GM19468 (cell line): ENCODE data around the gene OTUB1.
"Not testable (repeated sequence)": the region's sequence is repeated elsewhere in the genome, so short reads cannot be mapped to it uniquely, and the experiment has no call there.

Experiments used
- ATAC-seq: cut with Tn5 transposase; IDR thresholded peaks from one replicate; pipeline ENCODE4 v1.9.1; 2021; ENCODE audit warnings: mild to moderate bottlenecking, moderate library complexity, moderate number of reproducible peaks; ENCODE audit not compliant: unreplicated experiment; ENCODE audit errors: extremely low read depth

Gene OTUB1, protein sequence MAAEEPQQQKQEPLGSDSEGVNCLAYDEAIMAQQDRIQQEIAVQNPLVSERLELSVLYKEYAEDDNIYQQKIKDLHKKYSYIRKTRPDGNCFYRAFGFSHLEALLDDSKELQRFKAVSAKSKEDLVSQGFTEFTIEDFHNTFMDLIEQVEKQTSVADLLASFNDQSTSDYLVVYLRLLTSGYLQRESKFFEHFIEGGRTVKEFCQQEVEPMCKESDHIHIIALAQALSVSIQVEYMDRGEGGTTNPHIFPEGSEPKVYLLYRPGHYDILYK

DNA sequence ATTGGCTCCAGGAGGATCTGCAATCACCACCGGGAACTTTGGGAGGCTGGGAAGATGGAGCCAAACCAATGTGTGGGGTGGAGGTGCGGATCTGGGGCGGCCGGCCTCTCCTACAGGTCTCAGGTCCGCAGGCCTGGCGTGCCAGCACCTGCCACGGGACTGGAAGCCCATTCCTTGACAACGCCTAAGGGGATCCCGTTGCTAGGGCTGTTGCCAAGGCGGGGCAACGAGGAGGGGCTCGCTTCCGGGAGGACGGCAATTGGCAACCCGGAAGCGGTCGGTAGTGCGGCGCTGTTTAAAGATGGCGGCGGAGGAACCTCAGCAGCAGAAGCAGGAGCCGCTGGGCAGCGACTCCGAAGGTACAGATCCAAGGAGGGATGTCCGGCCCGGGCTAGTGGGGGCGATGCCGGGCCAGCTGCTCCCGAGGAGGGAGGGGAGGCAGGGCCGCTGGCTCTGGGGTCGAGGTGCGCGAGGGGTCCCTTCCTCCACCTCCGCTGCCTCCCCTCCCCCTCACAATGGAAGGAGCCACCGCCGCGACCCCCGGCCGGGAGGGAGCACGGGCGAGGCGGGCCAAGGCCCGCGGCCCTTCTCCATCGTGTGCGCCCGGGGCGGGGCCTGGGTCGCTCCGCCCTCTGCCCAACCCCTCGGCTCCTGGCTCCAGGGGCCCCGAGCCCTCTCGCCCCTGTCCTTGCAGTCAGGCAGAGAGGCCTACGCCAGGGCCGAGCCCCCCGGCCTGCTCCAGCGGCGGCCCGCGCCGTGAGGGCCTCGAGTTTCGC lies at the start of gene OTUB1:
TSS of gene OTUB1 (plus strand) at position 283 of the 776 bp plus-strand sequence. CDS start at position 302, 19 bp downstream.
- no peak for ATAC-seq

DNA sequence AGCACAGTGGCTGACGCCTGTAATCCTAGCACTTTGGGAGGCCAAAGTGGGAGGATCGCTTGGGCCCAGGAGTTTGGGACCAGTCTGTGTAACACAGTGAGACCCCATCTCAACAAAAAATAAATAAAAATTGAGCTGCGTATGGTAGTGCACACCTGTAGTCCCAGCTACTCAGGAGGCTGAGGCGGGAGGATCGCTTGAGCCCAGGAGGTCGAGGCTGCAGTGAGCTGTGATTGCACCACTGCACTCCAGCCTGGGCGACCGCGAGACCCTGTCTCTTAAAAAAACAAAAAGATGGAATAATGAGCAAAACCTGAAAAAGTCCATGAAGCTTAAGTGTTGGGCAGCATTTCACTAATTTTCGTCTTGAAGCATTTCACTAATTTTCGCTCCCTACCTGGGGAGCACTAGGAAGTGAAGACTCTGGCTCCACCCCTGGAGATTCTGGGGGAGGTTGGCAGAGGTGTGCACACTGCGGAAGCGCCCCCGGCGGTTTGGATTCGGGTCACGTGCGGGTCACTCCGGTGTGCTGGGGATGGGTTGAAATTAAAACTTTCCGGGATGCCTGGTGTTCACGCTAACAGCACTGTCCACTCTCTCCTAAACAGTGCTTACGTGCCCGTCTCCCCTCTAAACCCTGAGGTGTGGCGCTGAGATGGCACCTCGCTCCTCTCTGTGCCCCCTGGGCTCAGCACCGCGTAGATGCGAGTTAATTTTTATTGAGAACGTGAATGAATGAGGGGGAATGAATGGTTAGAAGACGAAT lies 48.3 kb upstream of the OTUB1 start:
- ATAC-seq: no peak

DNA sequence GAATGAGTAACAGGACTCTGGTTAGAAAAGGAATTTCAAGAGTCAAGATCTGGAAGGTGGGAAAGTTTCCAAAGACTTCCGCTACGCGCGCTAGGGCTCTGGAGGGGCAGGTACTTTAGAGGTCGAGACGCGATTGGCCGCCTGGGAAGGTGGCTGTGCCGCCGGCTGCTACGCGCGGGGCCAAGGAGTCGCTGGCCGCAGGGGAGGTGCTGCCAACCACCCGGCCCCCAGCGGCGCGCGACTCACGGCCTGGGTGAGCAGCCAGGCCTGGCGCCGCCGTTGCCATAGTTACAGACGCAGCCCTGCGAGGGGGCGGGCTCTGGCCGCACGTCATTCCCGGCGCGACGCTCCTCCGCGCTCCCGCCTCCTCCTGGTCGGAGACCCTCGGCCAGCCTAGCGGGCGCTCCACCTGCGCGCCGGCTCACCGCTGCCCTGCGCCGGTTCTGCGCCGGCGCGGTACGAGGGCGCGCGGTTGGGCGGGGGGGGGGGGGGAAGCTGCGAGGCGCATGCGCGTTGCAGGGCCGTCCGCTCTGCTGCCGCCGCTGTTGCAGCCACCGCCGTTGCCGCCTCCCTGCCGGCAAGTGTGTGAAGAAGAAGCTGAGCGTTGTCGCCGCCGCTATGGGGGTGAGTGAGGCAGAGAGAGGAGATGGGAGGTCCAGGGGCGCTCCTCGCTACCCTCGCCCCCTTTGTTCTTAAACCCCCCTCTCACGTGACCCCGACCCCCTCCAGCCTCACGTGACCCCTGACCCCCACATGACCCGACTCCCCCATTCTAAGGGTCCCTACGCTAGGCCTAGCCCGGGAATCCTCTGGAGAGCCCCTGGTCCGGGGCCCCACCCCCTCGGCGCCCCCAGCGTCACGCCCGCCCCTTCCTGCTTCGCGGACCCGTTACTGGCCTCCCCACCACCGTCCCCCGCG lies 47.5 kb upstream of the OTUB1 start, which contains the start of gene NAA40:
TSS of gene NAA40 (plus strand) at position 524 of the 918 bp plus-strand sequence. CDS start at position 619, 95 bp downstream.
- ATAC-seq: peak; percentile 82

DNA sequence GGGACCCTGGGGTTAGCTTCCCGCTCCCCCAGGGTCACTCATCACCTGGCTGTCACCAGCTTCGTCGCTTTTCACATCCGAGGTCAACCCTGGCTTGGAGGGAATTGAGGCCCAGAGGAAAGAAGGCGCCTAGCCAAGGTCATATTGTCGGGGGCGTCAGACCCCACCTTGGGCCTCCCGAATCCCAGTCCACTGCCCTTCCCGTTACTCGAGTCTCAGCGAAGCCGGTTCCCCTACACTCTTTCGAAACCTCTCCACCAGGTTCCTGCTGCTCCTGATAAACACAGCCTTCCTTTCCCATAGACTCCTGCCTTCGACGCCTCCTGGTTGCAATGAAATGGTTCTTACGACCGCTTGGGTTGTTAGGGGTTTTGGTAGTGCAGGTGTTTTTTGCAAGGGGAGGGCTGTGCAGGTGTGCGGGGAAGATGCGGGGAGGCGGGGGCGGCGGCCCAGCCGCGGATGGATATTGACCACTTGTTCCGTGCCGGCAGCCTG lies 46.8 kb upstream of the OTUB1 start:
- no peak for ATAC-seq

DNA sequence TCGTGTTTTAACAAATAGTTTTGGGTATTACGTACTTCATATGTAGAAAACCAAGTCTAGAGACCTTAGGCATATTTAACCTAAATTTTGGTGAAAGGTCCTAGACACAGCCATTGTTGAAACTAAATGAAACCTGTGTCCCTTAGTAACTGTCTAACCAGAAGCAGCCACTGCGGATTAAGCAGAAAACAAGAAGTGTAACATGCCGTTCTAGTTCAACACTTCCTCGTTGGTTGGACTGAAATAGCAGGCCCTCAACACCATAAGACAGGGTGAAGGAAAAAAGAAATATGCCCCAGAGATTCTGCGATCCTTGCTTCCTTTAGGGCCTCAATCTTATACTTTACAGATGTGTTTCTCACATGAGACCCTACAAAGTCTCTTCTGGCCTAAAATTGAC lies 45.5 kb upstream of the OTUB1 start:
- no peak for ATAC-seq

DNA sequence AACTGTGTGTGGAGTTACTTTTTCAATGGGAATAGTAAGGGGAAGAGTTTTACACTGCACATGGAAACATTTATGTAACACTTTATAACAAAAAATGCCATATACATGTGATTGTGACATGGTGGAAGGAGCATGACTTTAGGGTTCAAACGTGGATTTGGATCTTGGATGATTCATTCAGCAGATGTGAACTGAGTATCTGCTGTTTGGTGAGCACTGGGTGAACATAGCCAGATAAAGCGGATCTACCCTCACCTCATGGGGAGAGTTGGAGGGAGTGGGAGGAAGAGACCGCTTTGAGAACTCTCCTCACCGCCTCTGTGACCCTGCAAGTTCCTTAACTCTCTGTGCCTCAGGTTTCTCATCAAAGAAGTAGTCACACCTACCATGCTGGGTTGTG lies 44.3 kb upstream of the OTUB1 start:
- ATAC-seq: no peak

DNA sequence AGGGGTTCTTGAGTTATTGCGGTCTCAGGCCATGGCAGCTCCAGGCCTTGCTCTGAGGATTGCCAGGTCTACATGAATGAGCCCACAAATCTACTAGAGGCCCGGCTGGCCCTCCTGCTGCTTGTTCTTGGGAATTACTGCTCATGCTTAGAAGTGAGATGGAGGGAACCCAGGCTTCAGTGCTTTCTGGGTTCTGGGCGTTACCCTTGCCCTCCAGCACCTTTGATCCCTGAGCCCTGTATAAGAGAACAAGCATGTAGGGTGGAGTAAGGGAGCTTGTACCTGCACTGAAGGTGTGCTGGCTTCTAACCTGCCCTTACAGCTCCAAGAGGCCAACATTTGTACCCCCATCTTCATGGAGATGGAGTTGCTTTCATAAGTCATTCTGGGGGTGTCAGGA lies 43.4 kb upstream of the OTUB1 start:
- no peak for ATAC-seq

DNA sequence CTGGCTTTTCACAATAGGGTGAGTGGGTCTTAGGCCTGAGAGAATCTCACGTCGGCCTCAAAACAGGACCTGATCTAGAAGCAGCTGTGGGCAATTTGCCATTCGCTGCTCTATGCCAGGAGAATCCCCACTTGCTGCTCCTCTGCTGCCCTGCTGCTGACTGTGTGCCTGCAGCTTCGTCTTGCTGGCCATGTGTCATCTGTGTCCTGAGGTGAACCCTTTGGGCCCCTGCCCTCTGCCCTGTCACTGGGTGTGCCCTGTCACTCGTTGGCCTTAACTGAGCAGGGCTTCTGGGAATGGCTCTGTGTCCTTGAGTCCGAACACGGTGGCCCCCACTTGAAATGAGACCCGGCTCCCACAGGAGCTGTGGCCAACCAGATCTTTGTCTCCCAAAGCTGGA lies 41.3 kb upstream of the OTUB1 start:
- no peak for ATAC-seq

DNA sequence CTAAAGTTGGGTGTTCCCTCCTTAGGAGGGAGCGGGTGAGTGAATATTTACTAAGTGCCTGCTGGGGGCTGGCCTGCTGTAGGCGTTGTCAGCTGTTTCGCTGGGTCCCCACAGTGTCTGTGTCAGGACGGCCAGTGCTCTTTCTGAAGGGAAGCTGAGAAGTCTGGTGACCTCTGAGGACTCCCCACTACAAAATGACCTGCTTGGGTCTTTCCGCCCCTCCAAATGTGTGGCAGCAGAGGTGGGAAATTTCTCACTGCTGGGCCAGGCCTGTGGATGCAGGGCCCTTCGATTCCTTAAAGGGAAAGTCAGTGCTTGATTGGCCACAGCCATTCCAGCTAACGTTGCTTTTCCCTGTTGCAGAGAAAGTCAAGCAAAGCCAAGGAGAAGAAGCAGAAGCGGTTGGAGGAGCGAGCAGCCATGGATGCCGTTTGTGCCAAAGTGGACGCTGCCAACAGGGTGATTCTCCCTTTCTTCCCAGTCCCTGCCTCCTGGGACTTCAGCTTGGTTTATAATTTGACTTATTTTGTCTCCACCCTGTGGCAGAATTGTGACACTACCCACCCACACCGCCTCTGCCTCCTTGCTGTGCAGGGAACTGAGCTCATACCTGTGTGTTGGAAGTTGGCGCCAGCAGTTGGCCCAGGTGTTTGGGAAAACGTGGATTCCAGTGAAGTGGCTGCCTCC lies 40.6 kb upstream of the OTUB1 start:
- no peak for ATAC-seq

DNA sequence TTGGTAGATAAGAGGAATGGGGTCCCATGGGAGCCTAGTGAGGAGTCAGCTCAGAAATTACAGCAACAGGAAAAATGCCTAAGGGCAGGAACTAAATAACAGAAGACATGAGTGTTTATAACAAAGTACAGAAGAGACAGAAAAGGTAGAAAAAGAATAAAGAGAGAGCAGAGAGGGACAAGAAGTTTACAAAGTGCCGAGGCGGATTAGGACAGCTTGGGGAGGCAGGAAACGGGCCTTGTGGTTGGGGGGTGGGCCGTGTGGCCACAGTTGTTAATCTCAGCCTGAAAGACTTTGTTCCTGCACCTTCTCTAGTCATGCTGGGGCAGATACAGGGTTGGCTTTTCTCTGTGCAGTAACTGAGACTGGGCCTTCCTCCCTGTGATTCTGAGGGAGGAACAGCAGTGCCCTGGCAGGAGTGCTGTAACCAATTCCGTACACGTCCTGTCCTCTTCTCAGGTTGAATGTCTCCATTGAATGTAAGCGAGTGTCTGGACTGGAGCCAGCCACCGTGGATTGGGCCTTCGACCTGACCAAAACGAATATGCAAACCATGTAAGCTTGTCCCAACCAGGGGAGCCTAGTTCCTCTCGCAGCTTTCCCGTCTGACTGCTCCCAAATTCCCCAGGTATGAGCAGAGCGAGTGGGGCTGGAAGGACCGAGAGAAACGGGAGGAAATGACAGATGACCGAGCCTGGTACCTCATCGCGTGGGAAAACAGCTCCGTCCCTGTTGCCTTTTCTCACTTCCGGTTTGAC lies 34.3 kb upstream of the OTUB1 start:
- ATAC-seq: no peak

DNA sequence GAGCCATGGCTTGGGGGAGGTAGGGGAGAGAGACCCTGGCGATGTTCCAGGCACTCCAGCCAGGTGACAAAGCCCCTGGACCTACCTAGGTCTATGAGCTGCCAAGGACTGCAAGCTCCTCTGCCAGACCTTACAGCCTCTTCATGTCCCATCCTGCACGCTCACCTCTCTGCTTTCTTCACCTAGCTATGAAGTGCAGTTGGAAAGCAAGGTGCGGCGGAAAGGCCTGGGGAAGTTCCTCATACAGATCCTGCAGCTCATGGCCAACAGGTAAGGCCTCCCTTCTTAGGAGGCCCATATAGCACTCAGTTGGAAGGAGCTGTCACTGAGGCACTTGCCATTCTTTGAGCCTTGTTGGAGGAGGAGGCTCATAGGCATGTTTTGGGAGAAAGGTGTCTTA lies 33.7 kb upstream of the OTUB1 start:
- ATAC-seq: no peak

DNA sequence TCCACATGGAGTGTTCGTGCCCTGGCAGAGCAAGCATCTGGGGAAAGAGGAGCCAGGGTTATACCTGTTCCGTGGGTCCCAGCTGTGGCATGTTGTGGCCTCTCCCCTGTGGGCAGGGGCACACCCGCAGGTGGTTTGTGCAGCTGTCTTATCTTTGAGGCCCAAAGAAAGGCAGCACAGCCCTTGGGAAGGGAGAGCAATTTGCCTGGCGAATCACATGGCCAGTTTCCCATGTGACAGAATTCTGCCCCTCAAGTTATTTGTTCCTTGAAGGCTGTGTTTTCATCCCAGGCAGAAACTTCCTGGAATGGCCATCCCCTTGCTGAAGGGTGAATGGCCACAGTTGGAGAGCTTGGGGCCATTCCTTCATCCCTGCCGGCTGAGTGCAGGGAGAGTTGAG lies 28.2 kb upstream of the OTUB1 start:
- ATAC-seq: no peak

DNA sequence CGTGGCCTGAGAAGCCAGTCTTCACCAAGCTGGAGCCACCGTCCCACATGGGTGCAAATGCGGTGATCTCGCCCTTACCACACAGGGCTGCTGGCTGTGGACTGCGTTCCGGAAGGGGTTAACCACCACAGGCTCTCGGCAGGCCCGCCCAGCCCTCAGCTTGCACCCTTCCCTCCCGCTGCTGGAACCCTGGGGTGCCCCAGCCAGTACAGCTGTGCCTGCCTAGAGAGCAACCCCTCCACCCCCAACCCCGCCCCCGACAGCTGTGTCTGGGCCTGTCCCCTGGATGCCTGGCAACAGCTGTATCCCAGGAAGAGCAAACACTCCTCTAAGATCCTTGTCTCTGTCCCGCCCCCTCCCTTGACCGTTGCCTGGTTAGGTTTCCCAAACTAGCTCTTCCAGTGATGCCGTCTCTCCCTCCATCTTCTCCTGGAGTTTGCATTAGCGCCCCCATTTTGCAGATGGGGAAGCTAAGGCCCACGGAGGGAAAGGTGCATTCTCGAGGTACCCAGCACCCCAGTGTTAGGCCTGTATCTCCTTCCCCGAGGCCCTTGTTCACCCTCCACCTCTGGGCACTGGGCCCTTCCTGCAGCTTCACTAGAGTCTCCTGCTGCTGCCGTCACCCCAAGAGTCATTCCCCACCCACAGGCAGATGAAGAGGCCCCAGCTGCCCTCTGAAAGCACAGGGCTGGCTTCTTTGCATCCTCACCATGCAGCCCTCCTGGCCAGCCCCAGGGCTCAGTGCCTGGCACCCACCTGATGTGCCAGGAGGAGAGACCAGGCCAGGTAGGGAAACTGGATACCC lies 24.4 kb upstream of the OTUB1 start:
- no peak for ATAC-seq

DNA sequence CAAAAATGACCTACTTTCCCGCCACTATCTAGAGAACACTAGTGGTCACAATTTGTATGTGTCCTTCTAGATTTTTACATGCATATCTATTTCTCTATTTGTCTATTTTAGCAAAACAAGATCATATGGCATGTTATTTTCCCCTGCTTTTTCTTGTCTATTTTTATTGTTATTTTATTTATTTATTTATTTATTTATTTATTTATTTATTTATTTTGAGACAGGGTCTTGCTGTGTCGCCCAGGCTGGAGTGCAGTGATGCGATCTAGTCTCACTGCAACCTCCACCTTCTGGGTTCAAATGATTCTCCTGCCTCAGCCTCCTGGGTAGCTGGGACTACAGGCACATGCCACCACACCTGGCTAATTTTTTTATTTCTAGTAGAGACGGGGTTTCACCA lies 22.3 kb upstream of the OTUB1 start:
- not testable (repeated sequence) for ATAC-seq

DNA sequence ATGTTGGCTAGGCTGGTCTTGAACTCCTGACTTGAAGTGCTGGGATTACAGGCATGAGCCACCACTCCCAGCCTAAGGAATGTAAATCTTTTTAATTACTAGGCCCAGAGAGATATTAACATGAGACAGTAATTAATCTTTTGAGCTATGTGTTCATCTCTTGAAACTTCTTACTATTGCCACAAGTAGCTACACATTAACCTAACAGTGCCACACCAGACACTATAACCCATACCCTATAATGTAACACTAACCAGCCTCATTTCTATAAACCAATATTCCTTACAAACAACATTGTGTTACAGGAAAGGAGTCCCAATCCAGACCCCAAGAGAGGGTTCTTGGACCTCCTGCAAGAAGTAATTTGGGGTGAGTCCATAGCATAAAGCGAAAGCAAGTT lies 19.8 kb upstream of the OTUB1 start:
- no peak for ATAC-seq

DNA sequence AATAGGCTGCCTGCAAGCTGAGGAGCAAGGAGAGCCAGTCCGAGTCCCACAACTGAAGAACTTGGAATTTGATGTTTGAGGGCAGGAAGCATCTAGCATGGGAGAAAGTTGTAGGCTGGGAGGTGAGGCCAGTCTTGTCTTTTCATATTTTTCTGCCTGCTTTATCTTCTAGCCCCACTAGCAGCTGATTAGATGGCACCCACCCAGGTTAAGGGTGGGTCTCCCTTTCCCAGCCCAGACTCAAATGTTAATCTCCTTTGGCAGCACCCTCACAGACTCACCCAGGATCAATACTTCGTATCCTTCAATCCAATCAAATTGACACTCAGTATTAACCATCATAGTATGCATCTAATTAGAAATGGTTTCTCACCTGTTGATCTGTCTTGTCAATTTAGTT lies 16.8 kb upstream of the OTUB1 start:
- no peak for ATAC-seq

DNA sequence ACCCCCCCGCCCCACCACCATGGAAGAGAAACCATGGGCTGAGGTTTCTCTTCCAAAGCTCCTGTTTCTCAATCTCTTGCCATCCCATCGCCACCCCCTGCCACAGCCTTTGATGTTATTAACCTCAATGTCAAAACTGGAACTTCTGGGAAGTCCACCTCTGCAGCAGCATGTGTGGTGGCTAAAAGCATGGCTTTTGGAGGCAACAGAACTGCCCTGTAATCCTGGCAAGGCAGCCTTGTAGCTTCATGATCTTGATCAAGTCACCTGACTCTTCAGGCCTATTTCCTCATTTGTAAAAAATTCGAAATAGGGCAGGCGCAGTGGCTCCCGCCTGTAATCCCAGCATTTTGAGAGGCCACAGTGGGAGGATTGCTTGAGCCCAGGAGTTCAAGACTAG lies 15.3 kb upstream of the OTUB1 start:
- ATAC-seq: no peak

DNA sequence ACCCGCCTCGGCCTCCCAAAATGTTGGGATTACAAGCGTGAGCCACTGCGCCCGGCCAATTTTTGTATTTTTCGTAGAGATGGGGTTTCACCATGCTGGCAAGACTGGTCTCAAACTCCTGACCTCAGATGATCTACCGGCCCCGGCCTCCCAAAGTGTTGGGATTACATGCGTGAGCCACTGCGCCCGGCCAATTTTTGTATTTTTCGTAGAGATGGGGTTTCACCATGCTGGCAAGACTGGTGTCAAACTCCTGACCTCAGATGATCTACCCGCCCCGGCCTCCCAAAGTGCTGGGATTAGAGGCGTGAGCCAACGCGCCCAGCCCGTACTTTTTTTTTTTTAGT lies 12.4 kb upstream of the OTUB1 start:
- not testable (repeated sequence) for ATAC-seq
